NCI-H510A treated with DMSO at 0.1 percent for 48 hours (cell line): ENCODE results near the gene PLEKHG3.

Experiments used
- DNase-seq: peaks from one replicate; lab custom pipeline; 2025; lab: John Stamatoyannopoulos, UW

The PLEKHG3 gene

GRCh38 chr14:64764641-64765520, 60.7 kb downstream of the PLEKHG3 start:
- DNase-seq, result peak; percentile 54

DNA sequence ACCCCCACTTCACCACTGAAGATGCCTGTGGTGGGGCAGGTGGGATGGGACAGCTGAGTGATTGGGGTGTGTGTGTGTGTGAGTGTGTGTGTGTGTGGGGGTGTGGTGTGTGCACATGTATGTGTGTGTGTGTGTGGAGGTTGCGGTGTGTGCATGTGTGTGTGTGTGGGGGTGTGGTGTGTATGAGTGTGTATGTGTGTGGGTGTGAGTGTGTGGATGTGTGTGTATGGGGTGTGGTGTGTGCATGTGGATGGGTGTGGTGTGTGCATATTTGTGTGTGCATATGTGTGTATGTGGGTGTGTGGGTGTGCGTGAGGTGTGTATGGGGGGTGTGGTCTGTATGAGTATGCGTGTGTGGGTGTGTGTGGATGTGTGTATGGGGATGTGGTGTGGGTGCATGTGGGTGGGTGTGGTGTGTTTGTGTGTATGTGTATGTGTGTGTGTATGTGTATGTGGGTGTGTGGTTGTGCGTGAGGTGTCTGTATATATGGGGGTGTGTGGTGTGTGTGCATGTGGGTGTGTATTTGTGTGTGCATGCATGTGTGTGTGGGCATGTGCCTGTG, 61.6 kb downstream of the PLEKHG3 start:
- no peak for DNase-seq

- no peak for DNase-seq
Measured at GRCh38 chr14:64766430-64767151, 62.4 kb downstream of the PLEKHG3 start.

DNA sequence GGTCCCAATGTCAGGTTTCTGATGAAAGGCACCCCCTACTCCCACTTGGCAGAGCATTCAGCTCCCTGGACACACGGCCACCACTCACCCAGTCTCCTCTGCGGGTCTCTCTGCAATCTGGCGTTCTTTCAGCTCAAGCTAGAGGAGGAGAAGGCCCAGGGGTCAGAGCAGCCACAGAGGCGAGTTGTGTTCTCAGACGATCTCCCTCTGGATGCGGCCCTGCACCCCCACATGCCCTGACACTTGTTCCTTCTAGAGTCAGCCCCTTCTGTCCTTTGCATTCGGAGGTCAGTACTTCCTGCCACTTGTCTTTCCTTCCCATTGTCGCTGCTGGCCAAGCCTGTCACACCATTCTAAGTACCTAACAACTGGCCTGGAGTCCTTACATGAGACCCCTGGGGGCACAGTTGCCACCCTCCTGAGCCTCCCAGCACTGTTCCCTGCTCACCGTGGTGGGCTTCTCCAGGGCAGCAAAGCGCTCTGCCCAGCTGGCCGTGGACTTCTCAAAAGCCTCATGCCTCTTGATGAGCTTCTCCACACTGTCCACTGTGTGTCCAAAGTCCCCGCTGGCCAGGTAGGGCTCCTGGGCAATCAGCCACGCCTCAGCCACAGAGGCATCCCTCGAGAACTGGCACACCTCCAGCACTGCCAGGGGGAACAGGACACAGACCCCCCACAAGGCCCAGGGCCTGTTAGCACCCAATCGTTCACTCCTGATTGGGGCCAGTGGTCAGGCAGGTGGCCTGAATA, 63.2 kb downstream of the PLEKHG3 start:
- no peak for DNase-seq

DNA sequence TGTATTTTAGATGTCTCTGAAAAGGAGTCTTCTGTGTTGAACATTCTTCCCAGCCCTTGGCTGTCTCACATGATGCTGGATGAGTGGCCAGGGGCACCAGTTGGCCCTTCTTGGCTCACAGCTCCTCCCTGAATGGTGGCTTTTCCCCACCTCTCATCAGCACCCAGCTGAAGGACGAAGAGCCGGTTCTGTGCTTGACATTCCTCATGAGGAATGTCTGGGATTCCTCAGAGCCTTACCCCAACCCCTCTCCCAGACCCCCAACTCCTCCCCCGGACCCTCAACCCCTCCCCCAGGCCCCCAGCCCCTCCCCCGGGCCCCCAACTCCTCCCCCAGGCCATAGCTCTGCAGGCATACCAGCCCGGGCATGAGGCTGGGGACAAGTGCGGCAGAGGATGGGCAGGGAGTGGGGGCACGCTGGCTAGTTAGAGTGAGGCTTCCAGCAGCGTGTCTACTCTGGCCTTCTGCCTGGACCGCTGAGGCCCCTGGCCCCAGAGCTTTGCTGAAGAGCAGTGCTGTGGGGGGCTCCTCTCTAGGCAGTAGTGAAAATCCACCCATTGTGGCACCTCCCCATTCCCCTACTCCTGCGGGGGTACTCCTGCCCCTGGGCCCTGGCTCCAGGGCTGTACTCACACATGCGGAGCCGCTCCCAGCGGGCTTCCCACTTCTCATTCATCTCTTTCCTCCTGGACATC, 64.3 kb downstream of the PLEKHG3 start:
- DNase-seq, result no peak

GRCh38 chr14:64769096-64770020, 65.1 kb downstream of the PLEKHG3 start:
- DNase-seq, result no peak

GRCh38 chr14:64770751-64771150, 66.5 kb downstream of the PLEKHG3 start:
- DNase-seq, result no peak

GRCh38 chr14:64771161-64771560, 66.9 kb downstream of the PLEKHG3 start:
- DNase-seq, result no peak

DNA sequence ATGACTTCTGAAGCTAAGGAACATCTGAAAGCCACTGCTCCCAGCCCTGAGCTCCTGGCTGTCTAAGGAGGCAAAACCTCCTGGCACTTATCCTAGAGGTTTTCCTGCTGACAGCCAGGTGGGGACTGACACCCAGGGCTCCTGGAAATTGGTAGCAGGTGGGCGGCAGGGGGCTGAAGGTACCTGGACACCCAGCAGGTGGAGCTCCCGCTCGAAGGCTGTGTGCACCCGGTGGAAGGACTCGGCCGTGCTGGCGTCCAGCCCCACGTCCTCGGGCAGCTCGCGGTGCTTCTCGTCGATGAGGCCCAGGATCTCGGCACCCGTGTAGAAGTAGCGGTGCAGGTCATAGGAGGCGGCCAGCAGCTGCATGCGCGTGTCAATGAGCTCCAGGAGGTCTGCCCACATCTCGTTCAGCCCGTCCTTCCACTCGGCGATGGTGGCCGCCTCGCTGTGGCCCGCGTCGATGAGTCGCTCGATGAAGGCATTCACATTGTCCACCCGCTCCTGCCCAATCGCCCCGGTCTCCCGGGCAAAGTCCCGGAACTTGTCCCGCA, 68.2 kb downstream of the PLEKHG3 start:
- DNase-seq, result no peak

DNA sequence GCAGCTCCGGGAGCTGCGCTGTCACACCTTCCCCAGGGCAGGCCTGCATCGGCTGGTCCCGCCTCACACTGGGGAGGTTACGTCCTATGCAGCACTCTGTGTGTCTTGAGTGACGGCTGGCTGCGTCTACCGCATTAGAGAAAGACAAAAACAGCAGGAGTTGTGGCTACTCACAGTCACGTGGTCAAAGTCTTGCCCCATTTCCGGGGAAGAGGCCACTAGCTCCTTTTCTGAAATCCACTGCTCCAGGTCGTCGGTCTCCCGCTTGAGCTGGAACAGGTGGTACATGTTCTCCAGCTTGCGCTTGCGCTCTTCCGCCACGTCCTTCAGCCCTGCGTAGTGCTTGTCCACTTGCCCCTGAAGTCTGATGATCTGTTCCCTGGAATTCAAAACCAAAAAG, 68.8 kb downstream of the PLEKHG3 start:
- DNase-seq, result no peak

DNA sequence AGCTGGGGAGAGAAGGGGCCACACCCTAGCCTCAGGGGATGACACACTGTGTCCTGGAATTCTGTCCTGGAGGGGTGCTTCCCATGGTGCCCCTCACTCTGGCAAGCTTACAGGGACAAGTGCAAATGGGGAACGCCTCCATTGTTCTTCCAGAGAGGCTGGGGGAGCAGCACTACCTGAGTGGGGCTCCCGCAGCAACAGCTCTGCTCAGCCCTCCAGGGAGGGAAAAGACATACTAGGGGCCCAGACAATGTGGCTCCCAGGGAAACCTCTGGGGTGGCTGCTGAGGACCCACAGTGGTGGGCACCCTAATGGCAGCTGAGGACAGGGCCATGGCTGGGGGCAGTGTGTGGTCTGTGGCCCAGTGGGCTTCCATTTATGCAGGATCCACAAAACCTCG, 69.4 kb downstream of the PLEKHG3 start:
- DNase-seq, result no peak

DNA sequence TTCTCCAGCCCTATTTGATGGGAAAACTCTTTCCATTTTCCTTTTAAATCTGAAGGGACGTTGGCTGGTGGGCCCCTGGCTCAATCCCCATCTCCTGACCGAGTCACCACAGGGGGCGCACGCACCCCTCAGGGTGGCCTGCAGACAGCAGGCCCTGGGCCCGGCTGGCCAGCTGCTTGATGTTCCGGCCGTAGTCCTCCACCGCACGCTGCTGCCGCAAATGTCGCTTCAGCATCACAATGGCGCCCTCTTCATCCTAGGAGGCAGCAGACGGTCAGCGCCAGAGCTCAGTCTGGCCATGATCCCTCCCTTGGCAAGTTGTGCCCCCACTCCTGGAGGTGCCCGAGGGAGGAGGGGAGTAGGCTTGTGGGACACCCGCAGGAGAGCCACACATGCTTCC, 70.0 kb downstream of the PLEKHG3 start:
- DNase-seq, result no peak

DNA sequence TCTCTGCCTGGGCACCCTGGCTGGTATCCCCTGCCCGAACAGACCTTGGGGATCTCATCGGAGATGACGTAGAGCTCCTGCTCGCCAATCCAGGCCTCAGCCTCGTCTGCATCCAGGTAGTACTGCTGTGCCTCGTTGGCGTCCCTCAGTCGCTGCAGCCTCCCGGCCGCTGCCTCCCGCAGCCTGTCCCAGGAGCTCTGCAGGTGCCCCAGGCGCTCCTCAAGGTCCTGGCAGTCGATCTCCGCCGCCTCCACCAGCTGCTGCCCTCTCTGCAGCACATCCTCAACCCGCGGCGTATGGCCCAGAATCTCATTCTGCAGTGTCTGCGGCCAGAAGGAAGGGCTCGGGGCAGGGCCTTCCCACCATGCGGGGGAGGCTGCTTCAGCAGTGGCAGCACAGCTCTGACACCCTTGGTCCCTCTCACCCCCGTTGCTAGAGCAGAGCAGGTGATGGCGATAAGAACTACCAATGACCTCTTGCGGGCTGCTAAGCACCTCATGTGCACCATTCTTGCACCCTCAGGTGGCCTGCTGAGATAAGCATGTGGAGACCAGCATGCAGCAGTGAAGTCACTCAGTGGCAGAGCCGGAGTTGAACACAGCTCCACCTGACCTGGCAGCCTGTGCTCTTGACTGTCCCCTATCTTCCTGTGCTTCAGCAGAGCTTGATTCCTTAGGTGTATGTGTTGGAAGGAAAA, 71.0 kb downstream of the PLEKHG3 start:
- no peak for DNase-seq

DNA sequence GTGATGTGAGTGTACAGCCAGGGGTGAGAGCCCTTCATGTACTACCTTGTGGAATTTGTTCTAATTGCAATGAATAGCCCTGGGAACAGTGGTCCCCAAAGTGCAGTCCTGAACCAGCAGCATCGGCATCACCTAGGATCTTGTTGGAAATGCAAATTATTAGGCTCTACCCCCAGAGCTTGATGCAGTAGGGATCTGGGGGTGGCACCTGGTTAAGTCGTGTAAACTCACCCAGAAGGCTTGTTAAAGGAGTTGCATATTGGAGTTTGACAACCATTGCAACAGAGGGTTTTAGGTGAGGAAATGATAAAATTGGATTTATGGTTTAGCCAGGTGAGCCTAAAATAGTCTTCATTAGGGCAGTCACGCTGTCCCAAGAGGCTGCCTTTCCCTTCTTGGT, 73.2 kb downstream of the PLEKHG3 start:
- DNase-seq, result no peak

DNA sequence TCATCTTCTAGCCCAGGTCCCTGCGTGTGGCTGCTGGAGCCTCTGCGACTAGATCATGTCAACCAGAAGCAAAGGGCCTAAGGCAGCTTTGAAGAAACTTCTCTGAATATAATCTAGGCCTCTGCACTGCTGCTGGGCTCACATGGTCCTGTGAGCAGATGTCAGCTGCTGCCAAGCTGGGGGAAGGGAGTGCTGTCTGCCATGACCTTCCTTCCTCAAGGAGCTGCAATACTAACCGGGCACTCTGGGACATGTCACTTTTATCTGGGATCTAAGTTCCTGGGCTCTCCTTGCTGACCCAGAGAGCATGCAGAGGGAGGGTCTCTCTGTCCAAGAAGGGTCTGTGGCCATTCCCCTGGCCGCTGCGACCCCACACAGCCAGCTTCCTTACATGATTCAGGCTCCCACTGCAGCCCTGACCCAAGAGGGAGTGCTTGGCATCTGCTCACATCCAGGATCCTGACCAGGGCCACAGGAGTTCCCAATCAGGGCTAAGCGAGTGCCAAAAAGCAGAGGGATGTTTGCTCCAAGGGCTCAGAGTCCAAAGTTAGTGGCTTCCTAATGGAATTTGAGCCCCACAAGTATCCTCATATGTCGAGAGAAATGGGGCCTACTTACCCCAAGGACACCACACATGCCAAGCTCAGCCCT, 74.0 kb downstream of the PLEKHG3 start:
- no peak for DNase-seq

DNA sequence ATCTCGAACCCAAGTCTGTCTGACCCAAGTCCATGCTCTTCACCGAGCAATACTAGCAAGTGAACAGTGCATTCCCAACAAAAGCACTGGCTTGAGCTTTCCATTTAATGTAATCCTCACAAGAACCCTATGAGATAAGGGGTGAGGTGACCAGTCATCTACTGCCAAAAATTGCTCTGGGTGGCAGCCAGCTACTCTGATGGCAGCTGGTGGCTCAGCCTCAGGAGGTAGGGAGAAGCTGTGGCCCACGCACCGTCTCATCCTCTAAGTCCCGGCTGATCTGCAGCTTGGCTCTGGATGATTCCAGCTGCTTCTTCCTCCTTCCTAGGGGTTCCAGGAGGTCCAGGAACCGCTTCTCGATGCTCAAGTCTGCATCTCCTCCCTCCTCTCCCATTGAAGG, 75.2 kb downstream of the PLEKHG3 start:
- DNase-seq, result no peak

GRCh38 chr14:64782196-64782595, 78.0 kb downstream of the PLEKHG3 start:
- DNase-seq, result no peak

GRCh38 chr14:64784006-64784405, 79.8 kb downstream of the PLEKHG3 start:
- DNase-seq, result no peak
